MCF 10A (cell line): ENCODE measurements around the gene CD151. TPM values are rescaled to one million over a fixed set of nuclear protein-coding genes. Genes with fewer than 3 reads are reported as not detected.

Experiments
- BruUV-seq: library from RNA; stranded (reverse); fragments of 400-500 nt; replicated peaks from 2 replicates; lab custom pipeline; 2021; lab: Mats Ljungman, UMichigan
- CTCF ChIA-PET: fragments of 300-600 bp; sonication (Branson Sonifier 250); formaldehyde crosslinking; extraction: SDS; loops from one replicate; lab custom pipeline; 2021; ENCODE audit warnings: antibody characterized with exemption, inconsistent platforms; lab: Yijun Ruan, JAX
- POLR2A ChIA-PET: fragments of 300-600, 350-650 bp; sonication (Branson Sonifier 250); formaldehyde crosslinking; extraction: SDS; loops from one replicate; lab custom pipeline; 2020; ENCODE audit warnings: antibody characterized with exemption, inconsistent platforms; lab: Yijun Ruan, JAX
- DNase-seq: peaks from one replicate; pipeline ENCODE4 v3.0.0-alpha.2; 2018; ENCODE audit not compliant: unreplicated experiment
- H3K27ac Mint-ChIP-seq: one replicate; pipeline ENCODE4 v1.8.0; 2022; ENCODE audit warnings: mild to moderate bottlenecking, low read depth, mixed read lengths; ENCODE audit not compliant: unreplicated experiment
- H3K27me3 Mint-ChIP-seq: one replicate; pipeline ENCODE4 v1.8.0; 2022; ENCODE audit warnings: mixed read lengths; ENCODE audit not compliant: insufficient read depth, unreplicated experiment
- H3K36me3 Mint-ChIP-seq: one replicate; pipeline ENCODE4 v1.8.0; 2022; ENCODE audit warnings: mild to moderate bottlenecking, moderate library complexity, mixed read lengths; ENCODE audit not compliant: insufficient read depth, unreplicated experiment
- H3K4me1 Mint-ChIP-seq: one replicate; pipeline ENCODE4 v1.8.0; 2022; ENCODE audit warnings: mixed read lengths; ENCODE audit not compliant: insufficient read depth, unreplicated experiment
- H3K4me3 Mint-ChIP-seq: one replicate; pipeline ENCODE4 v1.8.0; 2022; ENCODE audit warnings: mild to moderate bottlenecking, moderate library complexity, mixed read lengths; ENCODE audit not compliant: unreplicated experiment
- H3K9me3 Mint-ChIP-seq: one replicate; pipeline ENCODE4 v1.8.0; 2022; ENCODE audit warnings: mixed read lengths; ENCODE audit not compliant: unreplicated experiment
- intact Hi-C: fragments of 100-400 bp; cut with micrococcal nuclease; formaldehyde crosslinking; loops from 2 replicates; pipeline ENCODE4 v1.14.1; 2022
- total RNA-seq: library from RNA; stranded (reverse); gene quantifications from 2 replicates; pipeline ENCODE4 v1.2.3, GENCODE V29; 2022
- TF ChIP-seq, protein P1 (sequence below): fragments of 200-600 bp; IDR thresholded peaks from one replicate; pipeline ENCODE4 v1.8.0; 2022; ENCODE audit warnings: antibody characterized with exemption, mild to moderate bottlenecking; ENCODE audit not compliant: unreplicated experiment

Gene CD151
- total RNA-seq, 1 experiment from 2014 or later: 412 TPM

- POLR2A ChIA-PET: interaction anchor here (0.9 to 1.4 kb wide), 2 partner anchors 8 to 15 kb away, joined by 4 to 6 read pairs; partner anchors contain the start of gene RPLP2
- no peak overlapping the region for H3K27ac Mint-ChIP-seq
- intact Hi-C loops: no loop called here
These were observed 31.5 kb upstream of the CD151 start for GRCh38 chr11:801097-801780.

GRCh38 chr11:802018-802617 lies 30.6 kb upstream of the CD151 start:
- Mint-ChIP-seq H3K9me3 (no peaks in the 10 kb centered on the region), H3K4me1 (no peaks in the 10 kb centered on the region), H3K36me3 (peaks cover 27% of the 10 kb centered on the region), H3K27me3 (no peaks in the 10 kb centered on the region), H3K27ac (no peak overlapping the region), H3K4me3 (no peak overlapping the region)
- BruUV-seq: no TSS peak
- CTCF ChIA-PET: interaction anchor here (1.1 kb wide), 1 partner anchor 283 kb away, joined by 3 read pairs; no protein-coding TSS in a partner anchor
- intact Hi-C loops: no loop called here
- TF ChIP-seq, protein P1, sequence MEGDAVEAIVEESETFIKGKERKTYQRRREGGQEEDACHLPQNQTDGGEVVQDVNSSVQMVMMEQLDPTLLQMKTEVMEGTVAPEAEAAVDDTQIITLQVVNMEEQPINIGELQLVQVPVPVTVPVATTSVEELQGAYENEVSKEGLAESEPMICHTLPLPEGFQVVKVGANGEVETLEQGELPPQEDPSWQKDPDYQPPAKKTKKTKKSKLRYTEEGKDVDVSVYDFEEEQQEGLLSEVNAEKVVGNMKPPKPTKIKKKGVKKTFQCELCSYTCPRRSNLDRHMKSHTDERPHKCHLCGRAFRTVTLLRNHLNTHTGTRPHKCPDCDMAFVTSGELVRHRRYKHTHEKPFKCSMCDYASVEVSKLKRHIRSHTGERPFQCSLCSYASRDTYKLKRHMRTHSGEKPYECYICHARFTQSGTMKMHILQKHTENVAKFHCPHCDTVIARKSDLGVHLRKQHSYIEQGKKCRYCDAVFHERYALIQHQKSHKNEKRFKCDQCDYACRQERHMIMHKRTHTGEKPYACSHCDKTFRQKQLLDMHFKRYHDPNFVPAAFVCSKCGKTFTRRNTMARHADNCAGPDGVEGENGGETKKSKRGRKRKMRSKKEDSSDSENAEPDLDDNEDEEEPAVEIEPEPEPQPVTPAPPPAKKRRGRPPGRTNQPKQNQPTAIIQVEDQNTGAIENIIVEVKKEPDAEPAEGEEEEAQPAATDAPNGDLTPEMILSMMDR: no peak
- no peak for DNase-seq
- POLR2A ChIA-PET: interaction anchor here (1.2 to 8.3 kb wide), 2 partner anchors 9 to 17 kb away, joined by 4 to 149 read pairs; partner anchors contain the start of gene PNPLA2

More at GRCh38 chr11:801097-801780, 31.5 kb upstream of the CD151 start:
- Mint-ChIP-seq H3K4me1 (no peaks in the 10 kb centered on the region), H3K4me3 (no peak overlapping the region), H3K9me3 (no peaks in the 10 kb centered on the region), H3K36me3 (peaks cover 35% of the 10 kb centered on the region), H3K27me3 (no peaks in the 10 kb centered on the region)
- BruUV-seq: no TSS peak
- no peak for DNase-seq
- CTCF ChIA-PET: interaction anchor here (1.1 kb wide), 1 partner anchor 282 kb away, joined by 3 read pairs; no protein-coding TSS in a partner anchor
- TF ChIP-seq, protein P1: no peak

GRCh38 chr11:802693-803466 lies 29.9 kb upstream of the CD151 start:
- H3K27me3 Mint-ChIP-seq: no peaks in the 10 kb centered on the region
- no peak overlapping the region for H3K27ac Mint-ChIP-seq
- no peaks in the 10 kb centered on the region for H3K9me3 Mint-ChIP-seq
- peaks cover 26% of the 10 kb centered on the region for H3K36me3 Mint-ChIP-seq
- ChIA-PET POLR2A (interaction anchor here (0.6 to 8.3 kb wide), 4 partner anchors 8 to 227 kb away, joined by 3 to 149 read pairs (median 4); partner anchors contain the start of genes PHRF1 and PNPLA2), CTCF (interaction anchor here (0.6 to 1.2 kb wide), 2 partner anchors 77 to 765 kb away, joined by 3 to 4 read pairs; no protein-coding TSS in a partner anchor)
- H3K4me1 Mint-ChIP-seq: peaks cover 3% of the 10 kb centered on the region
- TF ChIP-seq, protein P1: no peak
- intact Hi-C loops: no loop called here
- no TSS peak for BruUV-seq
- peak overlapping the region; percentile 40 for H3K4me3 Mint-ChIP-seq
- no peak for DNase-seq
